GM12872 (cell line): ENCODE measurements around the gene FIGNL1.

ENCODE experiments used
- TF ChIP-seq, protein P1 (sequence below): IDR thresholded peaks from 3 replicates; pipeline ENCODE4 v1.5.1; 2011; ENCODE audit warnings: low read depth, mild to moderate bottlenecking, low read length, moderate library complexity; ENCODE audit not compliant: insufficient read depth

The FIGNL1 gene

DNA sequence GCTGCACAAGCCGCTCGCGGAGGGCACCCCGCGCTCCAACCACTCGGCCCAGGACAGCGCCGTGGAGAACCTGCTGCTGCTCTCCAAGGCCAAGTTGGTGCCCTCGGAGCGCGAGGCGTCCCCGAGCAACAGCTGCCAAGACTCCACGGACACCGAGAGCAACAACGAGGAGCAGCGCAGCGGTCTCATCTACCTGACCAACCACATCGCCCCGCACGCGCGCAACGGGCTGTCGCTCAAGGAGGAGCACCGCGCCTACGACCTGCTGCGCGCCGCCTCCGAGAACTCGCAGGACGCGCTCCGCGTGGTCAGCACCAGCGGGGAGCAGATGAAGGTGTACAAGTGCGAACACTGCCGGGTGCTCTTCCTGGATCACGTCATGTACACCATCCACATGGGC lies 50.0 kb downstream of the FIGNL1 start:
- TF ChIP-seq, protein P1, sequence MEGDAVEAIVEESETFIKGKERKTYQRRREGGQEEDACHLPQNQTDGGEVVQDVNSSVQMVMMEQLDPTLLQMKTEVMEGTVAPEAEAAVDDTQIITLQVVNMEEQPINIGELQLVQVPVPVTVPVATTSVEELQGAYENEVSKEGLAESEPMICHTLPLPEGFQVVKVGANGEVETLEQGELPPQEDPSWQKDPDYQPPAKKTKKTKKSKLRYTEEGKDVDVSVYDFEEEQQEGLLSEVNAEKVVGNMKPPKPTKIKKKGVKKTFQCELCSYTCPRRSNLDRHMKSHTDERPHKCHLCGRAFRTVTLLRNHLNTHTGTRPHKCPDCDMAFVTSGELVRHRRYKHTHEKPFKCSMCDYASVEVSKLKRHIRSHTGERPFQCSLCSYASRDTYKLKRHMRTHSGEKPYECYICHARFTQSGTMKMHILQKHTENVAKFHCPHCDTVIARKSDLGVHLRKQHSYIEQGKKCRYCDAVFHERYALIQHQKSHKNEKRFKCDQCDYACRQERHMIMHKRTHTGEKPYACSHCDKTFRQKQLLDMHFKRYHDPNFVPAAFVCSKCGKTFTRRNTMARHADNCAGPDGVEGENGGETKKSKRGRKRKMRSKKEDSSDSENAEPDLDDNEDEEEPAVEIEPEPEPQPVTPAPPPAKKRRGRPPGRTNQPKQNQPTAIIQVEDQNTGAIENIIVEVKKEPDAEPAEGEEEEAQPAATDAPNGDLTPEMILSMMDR: no peak

- TF ChIP-seq, protein P1: no peak
Measured at GRCh38 chr7:50399635-50400034, 50.5 kb downstream of the FIGNL1 start.

DNA sequence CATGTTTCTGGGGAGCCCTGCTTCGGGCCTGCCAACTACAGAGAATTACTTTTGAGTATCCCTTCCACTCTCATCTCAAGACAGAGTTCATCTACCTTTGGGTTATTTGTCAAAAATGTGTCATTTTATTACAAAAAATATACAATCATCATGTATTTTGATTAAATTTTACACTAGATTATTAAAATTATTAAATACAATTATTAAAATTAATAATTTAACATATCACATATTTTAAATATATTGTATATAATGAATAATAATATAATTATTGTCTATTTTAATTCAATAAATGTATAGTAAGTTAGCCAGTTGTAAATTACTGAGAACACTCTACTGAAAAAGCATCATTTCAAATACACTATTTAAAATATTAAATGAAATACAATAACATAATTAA lies 50.9 kb downstream of the FIGNL1 start:
- TF ChIP-seq, protein P1: no peak

DNA sequence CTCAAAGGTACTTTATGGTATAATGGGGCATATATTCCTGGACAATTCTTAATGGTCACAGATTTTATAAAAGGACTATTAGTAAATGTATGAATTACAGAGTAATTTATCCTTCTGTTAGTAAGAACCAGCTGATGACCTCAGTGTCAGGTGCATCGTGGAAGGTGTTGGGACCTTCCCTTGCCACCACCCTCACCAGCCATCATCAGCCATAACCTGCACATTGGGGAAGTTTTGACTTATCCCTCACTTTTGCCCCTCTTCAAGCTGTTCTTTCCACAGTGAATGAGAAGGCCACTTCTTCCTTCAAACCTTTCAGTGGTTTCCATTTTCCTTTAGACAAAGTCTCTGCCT lies 52.2 kb downstream of the FIGNL1 start:
- TF ChIP-seq, protein P1: no peak

DNA sequence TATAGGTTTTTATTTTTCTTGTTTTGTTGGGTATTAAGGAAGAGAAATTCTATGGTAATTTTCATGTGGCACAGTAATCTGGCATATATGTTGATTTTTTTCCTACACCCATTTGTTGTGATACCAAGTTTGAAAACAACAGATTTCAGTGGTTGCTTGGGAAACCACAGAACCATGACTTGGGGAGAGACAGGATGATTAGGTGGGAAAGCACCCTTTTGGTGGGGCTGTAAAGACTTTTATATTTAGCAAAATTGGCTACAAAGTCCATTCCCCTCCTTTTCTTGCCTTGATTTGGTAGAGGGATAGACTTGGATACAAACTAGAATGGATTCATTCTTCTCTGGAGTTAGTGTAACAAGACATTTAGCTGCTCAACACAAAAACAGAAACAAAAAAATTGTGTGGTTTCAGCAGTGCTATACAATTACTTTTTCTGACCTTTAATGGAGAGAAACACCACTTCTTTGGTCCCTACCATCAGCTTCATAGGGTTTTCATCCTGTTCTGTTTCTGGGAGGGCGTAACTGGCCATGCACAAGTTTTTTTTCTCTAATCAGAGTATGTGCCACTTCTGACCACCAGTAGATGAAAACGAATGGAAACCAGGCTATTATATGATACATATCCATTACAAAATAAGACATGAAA lies 52.7 kb downstream of the FIGNL1 start:
- TF ChIP-seq, protein P1: no peak

GRCh38 chr7:50396856-50397255 lies 53.3 kb downstream of the FIGNL1 start:
- TF ChIP-seq, protein P1: no peak

DNA sequence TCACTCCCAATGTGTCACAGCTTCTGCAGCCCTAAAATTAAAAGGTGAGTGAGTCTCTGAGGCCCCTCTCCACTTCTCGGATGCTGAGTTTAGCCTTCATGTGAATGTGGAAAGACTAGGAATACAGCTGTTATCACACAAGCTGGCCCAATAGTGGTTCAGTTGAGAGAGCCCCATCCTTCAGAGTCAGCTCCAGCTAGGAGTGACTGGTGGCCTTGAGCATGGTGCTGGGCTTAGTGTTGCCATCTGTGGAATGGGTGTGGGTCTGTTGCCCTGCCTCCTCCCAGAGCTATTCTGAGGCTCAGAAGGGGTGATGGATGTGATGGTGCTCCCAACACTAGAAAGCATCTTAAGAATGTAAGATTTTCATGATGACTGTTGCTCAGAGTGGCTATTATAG lies 55.8 kb downstream of the FIGNL1 start:
- TF ChIP-seq, protein P1: no peak
